Activated naive CD8-positive, alpha-beta T cell (primary cell): ENCODE data around the gene HIVEP3.
"Not testable (repeated sequence)": the region's sequence is repeated elsewhere in the genome, so short reads cannot be mapped to it uniquely, and the experiment has no call there.

ENCODE experiments used
- H3K27ac Mint-ChIP-seq: one replicate; pipeline ENCODE4 v1.8.0; 2021; ENCODE audit warnings: mixed read lengths
- H3K27me3 Mint-ChIP-seq: one replicate; pipeline ENCODE4 v1.8.0; 2021; ENCODE audit warnings: mixed read lengths
- H3K36me3 Mint-ChIP-seq: one replicate; pipeline ENCODE4 v1.8.0; 2021; ENCODE audit warnings: mixed read lengths
- H3K4me1 Mint-ChIP-seq: one replicate; pipeline ENCODE4 v1.8.0; 2021; ENCODE audit warnings: low read depth, mixed read lengths
- H3K4me3 Mint-ChIP-seq: one replicate; pipeline ENCODE4 v1.8.0; 2021; ENCODE audit warnings: mild to moderate bottlenecking, mixed read lengths
- H3K9me3 Mint-ChIP-seq: one replicate; pipeline ENCODE4 v1.8.0; 2021; ENCODE audit warnings: low read depth, mixed read lengths

Gene HIVEP3

GRCh38 chr1:41918450-41919043, at the start of gene HIVEP3:
Gene HIVEP3, minus strand, starts transcription at chr1:41918922.
- Mint-ChIP-seq H3K4me3 (peak within 1 kb of the TSS; percentile 91), H3K9me3 (no peaks in the 10 kb centered on the region), H3K27ac (peak within 1 kb of the TSS; percentile 94), H3K4me1 (peaks cover 72% of the 10 kb centered on the region), H3K27me3 (no peaks in the 10 kb centered on the region), H3K36me3 (no peaks in the 10 kb centered on the region)

GRCh38 chr1:41964400-41964799, 45.7 kb upstream of the HIVEP3 start:
- no peak overlapping the region for H3K27ac Mint-ChIP-seq
- no peaks in the 10 kb centered on the region for H3K4me1 Mint-ChIP-seq
- H3K36me3 Mint-ChIP-seq: peaks cover 12% of the 10 kb centered on the region
- no peaks in the 10 kb centered on the region for H3K27me3 Mint-ChIP-seq
- no peak overlapping the region for H3K4me3 Mint-ChIP-seq
- peaks cover 11% of the 10 kb centered on the region for H3K9me3 Mint-ChIP-seq

- Mint-ChIP-seq H3K4me1 (no peaks in the 10 kb centered on the region), H3K9me3 (peaks cover 11% of the 10 kb centered on the region), H3K4me3 (no peak overlapping the region)
These were observed 44.9 kb upstream of the HIVEP3 start for GRCh38 chr1:41963636-41964035.

GRCh38 chr1:41958015-41958673, 39.4 kb upstream of the HIVEP3 start:
- peaks cover 12% of the 10 kb centered on the region for H3K4me1 Mint-ChIP-seq
- no peak overlapping the region for H3K4me3 Mint-ChIP-seq
- no peaks in the 10 kb centered on the region for H3K9me3 Mint-ChIP-seq
- H3K27me3 Mint-ChIP-seq: no peaks in the 10 kb centered on the region
- H3K36me3 Mint-ChIP-seq: no peaks in the 10 kb centered on the region
- no peak overlapping the region for H3K27ac Mint-ChIP-seq

More at GRCh38 chr1:41963636-41964035, 44.9 kb upstream of the HIVEP3 start:
- H3K27ac Mint-ChIP-seq: no peak overlapping the region
- peaks cover 12% of the 10 kb centered on the region for H3K36me3 Mint-ChIP-seq
- no peaks in the 10 kb centered on the region for H3K27me3 Mint-ChIP-seq

GRCh38 chr1:41957568-41957967, 38.8 kb upstream of the HIVEP3 start:
- H3K9me3 Mint-ChIP-seq: no peaks in the 10 kb centered on the region
- peaks cover 12% of the 10 kb centered on the region for H3K4me1 Mint-ChIP-seq
- H3K36me3 Mint-ChIP-seq: no peaks in the 10 kb centered on the region
- no peak overlapping the region for H3K27ac Mint-ChIP-seq
- H3K4me3 Mint-ChIP-seq: no peak overlapping the region
- H3K27me3 Mint-ChIP-seq: no peaks in the 10 kb centered on the region

GRCh38 chr1:41955461-41956159, 36.9 kb upstream of the HIVEP3 start:
- Mint-ChIP-seq H3K4me3 (no peak overlapping the region), H3K36me3 (peaks cover 7% of the 10 kb centered on the region), H3K4me1 (peaks cover 23% of the 10 kb centered on the region), H3K9me3 (peaks cover 4% of the 10 kb centered on the region), H3K27ac (peak overlapping the region; percentile 23), H3K27me3 (no peaks in the 10 kb centered on the region)

GRCh38 chr1:41954533-41954944, 35.8 kb upstream of the HIVEP3 start:
- Mint-ChIP-seq H3K9me3 (peaks cover 8% of the 10 kb centered on the region), H3K4me3 (no peak overlapping the region), H3K27ac (no peak overlapping the region), H3K27me3 (no peaks in the 10 kb centered on the region), H3K4me1 (peaks cover 28% of the 10 kb centered on the region), H3K36me3 (peaks cover 7% of the 10 kb centered on the region)

GRCh38 chr1:41953291-41953690, 34.6 kb upstream of the HIVEP3 start:
- no peak overlapping the region for H3K4me3 Mint-ChIP-seq
- H3K9me3 Mint-ChIP-seq: peaks cover 15% of the 10 kb centered on the region
- peaks cover 13% of the 10 kb centered on the region for H3K36me3 Mint-ChIP-seq
- H3K27ac Mint-ChIP-seq: no peak overlapping the region
- peaks cover 28% of the 10 kb centered on the region for H3K4me1 Mint-ChIP-seq
- no peaks in the 10 kb centered on the region for H3K27me3 Mint-ChIP-seq

GRCh38 chr1:41952208-41952607, 33.5 kb upstream of the HIVEP3 start:
- Mint-ChIP-seq H3K27ac (no peak overlapping the region), H3K4me1 (peaks cover 28% of the 10 kb centered on the region), H3K9me3 (peaks cover 15% of the 10 kb centered on the region), H3K4me3 (no peak overlapping the region), H3K36me3 (peaks cover 13% of the 10 kb centered on the region), H3K27me3 (no peaks in the 10 kb centered on the region)

- not testable (repeated sequence) for H3K27me3 Mint-ChIP-seq, H3K4me3 Mint-ChIP-seq
- Mint-ChIP-seq H3K27ac (peak overlapping the region; percentile 52), H3K36me3 (peaks cover 13% of the 10 kb centered on the region), H3K9me3 (peaks cover 15% of the 10 kb centered on the region), H3K4me1 (peaks cover 28% of the 10 kb centered on the region)
These were observed 32.8 kb upstream of the HIVEP3 start for GRCh38 chr1:41951492-41951891.

- Mint-ChIP-seq H3K4me1 (peaks cover 27% of the 10 kb centered on the region), H3K36me3 (peaks cover 13% of the 10 kb centered on the region), H3K4me3 (peak overlapping the region; percentile 25), H3K27me3 (no peaks in the 10 kb centered on the region), H3K27ac (peak overlapping the region; percentile 52), H3K9me3 (peaks cover 15% of the 10 kb centered on the region)
These were observed 32.1 kb upstream of the HIVEP3 start for GRCh38 chr1:41950820-41951219.

- not testable (repeated sequence) for H3K4me1 Mint-ChIP-seq, H3K27ac Mint-ChIP-seq, H3K4me3 Mint-ChIP-seq, H3K27me3 Mint-ChIP-seq
- H3K9me3 Mint-ChIP-seq: peaks cover 11% of the 10 kb centered on the region
- peaks cover 15% of the 10 kb centered on the region for H3K36me3 Mint-ChIP-seq
These were observed 27.2 kb upstream of the HIVEP3 start for GRCh38 chr1:41945946-41946345.

- no peaks in the 10 kb centered on the region for H3K27me3 Mint-ChIP-seq
- H3K9me3 Mint-ChIP-seq: peaks cover under 1% of the 10 kb centered on the region
- no peak overlapping the region for H3K27ac Mint-ChIP-seq
- no peaks in the 10 kb centered on the region for H3K4me1 Mint-ChIP-seq
- peaks cover 10% of the 10 kb centered on the region for H3K36me3 Mint-ChIP-seq
- no peak overlapping the region for H3K4me3 Mint-ChIP-seq
These were observed 25.0 kb upstream of the HIVEP3 start for GRCh38 chr1:41943717-41944116.

- Mint-ChIP-seq H3K27me3 (no peaks in the 10 kb centered on the region), H3K27ac (no peak overlapping the region), H3K4me3 (no peak overlapping the region)
These were observed 23.6 kb upstream of the HIVEP3 start for GRCh38 chr1:41942278-41942677.

GRCh38 chr1:41941381-41941780, 22.7 kb upstream of the HIVEP3 start:
- Mint-ChIP-seq H3K4me3 (no peak overlapping the region), H3K27me3 (no peaks in the 10 kb centered on the region), H3K4me1 (peaks cover under 1% of the 10 kb centered on the region), H3K9me3 (peaks cover 3% of the 10 kb centered on the region), H3K27ac (no peak overlapping the region), H3K36me3 (peaks cover 16% of the 10 kb centered on the region)

More at GRCh38 chr1:41942278-41942677, 23.6 kb upstream of the HIVEP3 start:
- H3K9me3 Mint-ChIP-seq: peaks cover 3% of the 10 kb centered on the region
- no peaks in the 10 kb centered on the region for H3K4me1 Mint-ChIP-seq
- H3K36me3 Mint-ChIP-seq: peaks cover 16% of the 10 kb centered on the region
